HG03097 (cell line): Measurements from ENCODE around the gene PPARA.
"Not testable (repeated sequence)": the region's sequence is repeated elsewhere in the genome, so short reads cannot be mapped to it uniquely, and the experiment has no call there.

Experiments
- ATAC-seq: cut with Tn5 transposase; IDR thresholded peaks from one replicate; pipeline ENCODE4 v1.9.1; 2021; ENCODE audit not compliant: unreplicated experiment, low FRiP score

PPARA gene

DNA sequence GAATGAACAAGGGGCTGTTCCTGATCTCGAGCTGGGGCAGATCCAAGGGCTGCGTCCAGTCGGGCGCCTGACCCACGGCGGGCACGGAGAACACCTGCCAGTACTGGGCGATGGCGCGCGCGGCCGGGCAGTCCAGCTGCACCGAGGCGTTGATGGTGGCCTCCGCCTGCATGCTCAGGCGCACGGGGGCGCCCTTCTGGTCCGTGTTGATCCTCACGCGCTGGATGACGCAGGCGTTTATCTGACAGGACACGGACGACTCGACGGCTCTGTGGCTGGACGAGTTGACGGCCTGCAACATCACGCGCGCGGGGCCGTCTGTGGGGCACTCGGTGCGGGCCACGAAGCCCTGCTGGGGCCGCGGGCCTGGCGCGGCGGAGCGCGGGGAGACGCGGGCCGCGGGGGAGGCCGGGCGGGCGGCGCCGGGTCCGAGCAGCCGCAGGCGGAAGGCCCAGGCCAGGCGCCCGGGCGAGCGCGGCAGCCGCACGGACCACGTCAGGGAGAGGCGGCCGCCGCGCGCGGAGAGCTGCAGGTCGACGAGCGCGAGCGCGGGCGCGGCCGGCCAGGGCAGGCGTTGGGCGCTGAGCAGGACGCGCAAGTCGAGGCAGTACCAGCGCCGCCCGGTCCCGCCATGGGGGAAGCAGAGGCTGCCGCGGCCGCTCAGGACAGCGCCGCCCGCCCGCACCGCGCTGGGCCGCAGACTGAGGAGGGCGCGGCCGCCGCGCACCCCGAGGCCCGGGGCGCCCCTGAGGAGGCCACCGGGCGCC, 112.3 kb downstream of the PPARA start:
- ATAC-seq = no peak

DNA sequence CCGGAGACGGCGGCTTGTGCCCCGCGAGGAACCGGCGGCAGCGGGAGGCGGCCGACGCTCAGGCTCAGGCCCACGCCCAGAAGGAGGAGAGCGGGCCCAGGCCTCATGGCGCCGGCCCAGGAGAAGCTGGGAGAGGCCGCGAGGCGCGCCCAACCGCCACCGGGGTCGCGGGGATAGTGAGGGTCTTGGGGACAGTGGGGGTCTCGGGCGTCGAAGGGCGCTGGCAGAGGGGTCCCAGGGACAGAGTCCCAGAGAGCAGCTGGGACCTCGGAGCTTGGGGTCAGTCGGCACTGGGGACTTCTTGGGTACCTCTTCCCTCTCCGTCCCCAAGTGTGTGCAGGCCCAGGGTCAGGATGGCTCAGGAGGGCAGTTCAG, 112.9 kb downstream of the PPARA start, which contains the start of gene PKDREJ:
PKDREJ (minus strand) TSS at position 128 of the 375 bp plus-strand sequence; CDS start at position 107, 21 bp downstream.
- ATAC-seq = no peak

DNA sequence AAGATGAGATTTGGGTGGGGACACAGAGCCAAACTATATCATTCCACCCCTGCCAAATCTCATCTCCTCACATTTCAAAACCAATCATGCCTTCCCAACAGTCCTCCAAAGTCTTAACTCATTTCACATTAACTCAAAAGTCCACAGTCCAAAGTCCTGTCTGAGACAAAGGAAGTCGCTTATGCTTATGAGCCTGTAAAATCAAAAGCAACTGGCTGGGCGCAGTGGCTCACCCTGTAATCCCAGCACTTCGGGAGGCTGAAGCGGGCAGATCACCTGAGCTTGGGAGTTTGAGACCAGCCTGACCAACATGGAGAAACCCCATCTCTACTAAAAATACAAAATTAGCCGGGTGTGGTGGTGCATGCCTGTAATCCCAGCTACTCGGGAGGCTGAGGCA, 114.2 kb downstream of the PPARA start:
- ATAC-seq = not testable (repeated sequence)

- not testable (repeated sequence) for ATAC-seq
Observed at GRCh38 chr22:46265627-46266026, 115.3 kb downstream of the PPARA start.

GRCh38 chr22:46267431-46268279, 117.3 kb downstream of the PPARA start, which contains the start of gene TTC38:
TSS of gene TTC38 (plus strand) at chr22:46268008. CDS start at chr22:46268040, 32 bp downstream.
- ATAC-seq = peak; percentile 61

- no peak for ATAC-seq
Observed at GRCh38 chr22:46269564-46269963, 119.2 kb downstream of the PPARA start.

GRCh38 chr22:46272196-46272595, 121.9 kb downstream of the PPARA start:
- no peak for ATAC-seq

DNA sequence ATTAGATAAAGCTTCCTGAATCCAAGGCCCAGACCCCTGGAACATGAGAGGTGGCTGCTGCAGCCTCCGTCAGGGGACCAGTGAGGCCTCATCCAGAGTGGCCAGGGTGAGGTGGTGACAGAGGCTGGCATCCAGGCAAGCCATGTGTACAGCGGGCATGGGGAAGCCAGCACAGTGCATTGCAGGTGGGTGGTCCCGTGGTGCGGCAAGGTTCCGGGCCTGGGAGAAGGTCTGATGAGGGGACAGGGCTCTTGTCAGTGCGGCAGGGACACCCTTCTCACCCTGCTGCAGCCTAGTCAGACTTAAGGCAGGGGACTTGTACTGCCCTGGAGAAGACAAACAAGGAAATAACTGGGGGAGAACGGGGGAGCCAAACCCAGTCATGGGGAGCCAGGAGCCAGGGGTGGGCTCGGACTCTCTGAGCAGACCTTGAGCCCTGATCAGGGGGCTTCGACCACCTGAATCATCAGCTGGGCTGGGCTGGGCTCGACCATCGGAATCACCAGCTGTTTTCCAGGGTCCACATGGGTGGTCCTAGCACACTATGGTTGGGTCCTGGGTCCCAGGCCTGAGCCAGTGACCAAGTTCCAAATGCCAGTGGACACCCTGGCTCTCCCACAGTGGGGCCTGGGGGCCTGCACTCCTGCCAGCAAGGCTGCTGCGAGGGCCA, 122.6 kb downstream of the PPARA start:
- no peak for ATAC-seq

GRCh38 chr22:46273432-46274148, 123.3 kb downstream of the PPARA start:
- ATAC-seq = no peak

DNA sequence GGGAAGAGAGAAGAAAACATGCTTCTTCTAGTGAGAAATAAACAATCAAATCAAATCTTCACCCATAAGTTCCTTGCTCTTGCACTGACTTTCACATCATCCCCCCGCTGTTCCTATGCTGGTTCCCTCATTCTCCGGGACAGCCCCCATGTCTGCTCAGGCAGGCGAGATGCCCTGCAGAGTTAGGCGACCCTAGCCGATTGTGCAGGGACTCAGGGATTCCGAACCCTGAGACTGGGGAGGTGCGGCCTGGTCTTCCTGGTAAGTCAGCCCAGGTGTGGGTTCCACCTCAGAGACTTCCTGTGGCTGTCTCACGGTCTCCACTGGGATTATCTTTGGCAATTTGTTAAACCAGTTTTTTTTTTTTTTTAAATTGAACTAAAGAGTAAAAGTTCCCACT, 124.1 kb downstream of the PPARA start:
- no peak for ATAC-seq

DNA sequence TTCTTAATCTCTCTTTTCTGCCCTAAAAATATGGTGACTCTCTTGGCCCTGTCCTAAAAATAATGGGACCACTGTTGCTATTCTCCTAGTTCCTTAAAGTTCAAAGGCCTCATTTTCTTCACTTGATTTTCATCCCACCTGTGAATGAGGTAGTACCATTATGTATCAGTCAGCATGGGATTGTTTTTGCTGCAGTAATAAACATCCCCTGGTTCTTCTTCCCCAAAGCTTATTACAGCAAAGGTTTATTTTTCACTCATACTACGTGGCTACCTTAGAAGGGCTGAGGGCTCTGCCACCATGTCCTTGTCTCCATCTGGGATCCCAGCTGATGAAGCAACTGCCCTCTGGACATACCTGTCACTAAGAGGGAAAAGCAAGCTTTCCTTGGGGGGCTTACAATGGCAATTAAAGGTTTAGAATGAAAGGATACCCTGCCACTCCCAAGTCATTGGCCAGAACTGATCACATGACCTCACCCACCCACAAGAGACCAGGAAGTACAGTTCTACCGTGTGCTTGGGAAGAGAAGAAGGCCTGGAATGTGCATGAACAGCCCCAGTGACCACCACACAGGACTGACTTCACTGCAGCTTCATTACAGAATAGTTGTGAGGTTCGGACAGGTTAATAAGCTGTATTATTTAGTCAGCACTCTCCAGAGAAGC, 125.3 kb downstream of the PPARA start:
- ATAC-seq = no peak

DNA sequence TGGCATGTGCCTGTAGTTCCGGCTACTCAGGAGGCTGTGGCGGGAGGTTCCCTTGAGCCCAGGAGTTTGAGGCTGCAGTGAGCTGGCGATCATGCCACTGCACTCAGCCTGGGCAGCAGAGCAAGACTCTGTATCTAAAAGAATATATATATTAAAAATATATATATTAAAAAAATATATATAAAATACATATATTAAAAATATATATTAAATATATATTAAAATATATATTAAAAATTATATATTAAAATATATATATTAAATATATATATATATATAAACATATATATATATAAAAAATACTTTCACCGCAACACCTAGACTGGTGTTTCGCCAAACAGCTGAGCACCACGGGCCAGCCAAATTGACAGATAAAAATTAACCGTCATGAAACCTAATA, 126.2 kb downstream of the PPARA start:
- ATAC-seq = no peak

GRCh38 chr22:46278656-46279645, 128.6 kb downstream of the PPARA start:
- ATAC-seq = no peak

DNA sequence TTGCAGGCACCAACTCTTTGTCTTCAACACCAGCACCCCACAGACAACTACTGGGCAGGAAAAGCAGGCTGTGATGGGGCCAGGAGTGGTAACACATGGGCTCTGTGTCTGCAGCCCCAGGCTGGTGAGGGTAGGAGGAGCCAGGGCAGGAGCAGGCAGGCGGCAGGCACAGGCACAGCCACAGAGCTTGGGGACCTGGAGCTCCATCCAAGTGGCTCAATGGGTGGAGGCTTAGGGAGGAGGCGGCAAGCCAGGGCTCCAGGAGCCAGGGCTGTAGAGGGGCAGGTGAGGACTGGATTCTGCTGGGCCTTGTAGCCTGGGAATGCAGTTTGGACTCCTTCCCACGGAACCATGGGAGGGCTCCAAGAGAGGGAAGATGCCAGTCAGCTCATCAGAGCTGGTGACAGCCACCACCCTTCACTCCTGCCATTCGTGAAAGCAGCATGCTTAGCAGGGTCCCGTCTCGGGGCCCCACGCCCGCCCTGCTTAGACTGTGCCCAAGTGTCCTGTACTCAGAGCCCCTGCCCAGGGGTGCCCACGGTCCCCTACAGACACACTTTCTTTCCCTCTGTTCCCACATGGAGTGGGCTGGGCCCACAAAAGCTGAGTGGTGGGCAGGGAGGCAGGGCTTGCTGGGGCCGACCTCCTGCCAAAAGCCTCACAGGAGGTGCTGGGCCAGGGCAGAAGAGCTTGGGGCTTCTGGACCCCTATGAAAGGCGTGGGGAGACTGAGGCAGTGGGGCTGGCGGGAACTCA, 129.9 kb downstream of the PPARA start:
- no peak for ATAC-seq

DNA sequence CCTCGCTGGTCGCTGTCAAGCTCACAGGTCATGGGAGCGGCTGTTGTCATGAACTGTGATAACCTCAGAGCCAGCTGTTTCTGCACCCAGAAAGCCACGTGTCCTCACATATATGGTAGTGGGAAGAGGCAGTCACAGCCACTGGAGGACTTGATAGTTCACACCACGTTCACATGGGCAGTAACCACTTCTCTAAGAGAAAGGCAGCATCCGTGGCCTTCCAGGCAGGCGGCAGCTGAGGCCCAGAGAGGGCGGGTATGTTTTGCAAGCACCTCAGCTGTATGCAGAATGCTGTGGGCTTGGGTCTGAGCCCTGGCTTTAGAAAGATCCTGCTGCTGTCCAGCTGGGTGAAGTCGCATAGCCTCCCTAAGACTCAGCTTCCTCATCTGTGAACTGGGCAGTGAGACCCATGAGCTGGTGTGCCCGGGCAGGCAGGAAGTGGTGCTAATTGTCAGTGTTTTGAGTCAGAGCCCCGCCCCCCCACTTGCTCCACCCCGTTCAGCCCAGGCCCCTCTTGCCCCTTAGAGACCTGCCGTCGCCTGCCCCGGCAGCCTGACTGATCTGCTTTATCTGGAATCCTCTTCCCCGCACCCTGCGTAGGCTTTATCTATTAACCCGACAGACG, 130.8 kb downstream of the PPARA start:
- ATAC-seq = no peak

- no peak for ATAC-seq
Observed at GRCh38 chr22:46281866-46282678, 131.7 kb downstream of the PPARA start.

GRCh38 chr22:46286006-46286405, 135.7 kb downstream of the PPARA start:
- ATAC-seq = no peak
